ENCODE measurements around the gene CYP4F3.
"Not testable (repeated sequence)": the region's sequence is repeated elsewhere in the genome, so short reads cannot be mapped to it uniquely, and the experiment has no call there.

The CYP4F3 gene, protein sequence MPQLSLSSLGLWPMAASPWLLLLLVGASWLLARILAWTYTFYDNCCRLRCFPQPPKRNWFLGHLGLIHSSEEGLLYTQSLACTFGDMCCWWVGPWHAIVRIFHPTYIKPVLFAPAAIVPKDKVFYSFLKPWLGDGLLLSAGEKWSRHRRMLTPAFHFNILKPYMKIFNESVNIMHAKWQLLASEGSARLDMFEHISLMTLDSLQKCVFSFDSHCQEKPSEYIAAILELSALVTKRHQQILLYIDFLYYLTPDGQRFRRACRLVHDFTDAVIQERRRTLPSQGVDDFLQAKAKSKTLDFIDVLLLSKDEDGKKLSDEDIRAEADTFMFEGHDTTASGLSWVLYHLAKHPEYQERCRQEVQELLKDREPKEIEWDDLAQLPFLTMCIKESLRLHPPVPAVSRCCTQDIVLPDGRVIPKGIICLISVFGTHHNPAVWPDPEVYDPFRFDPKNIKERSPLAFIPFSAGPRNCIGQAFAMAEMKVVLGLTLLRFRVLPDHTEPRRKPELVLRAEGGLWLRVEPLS

DNA sequence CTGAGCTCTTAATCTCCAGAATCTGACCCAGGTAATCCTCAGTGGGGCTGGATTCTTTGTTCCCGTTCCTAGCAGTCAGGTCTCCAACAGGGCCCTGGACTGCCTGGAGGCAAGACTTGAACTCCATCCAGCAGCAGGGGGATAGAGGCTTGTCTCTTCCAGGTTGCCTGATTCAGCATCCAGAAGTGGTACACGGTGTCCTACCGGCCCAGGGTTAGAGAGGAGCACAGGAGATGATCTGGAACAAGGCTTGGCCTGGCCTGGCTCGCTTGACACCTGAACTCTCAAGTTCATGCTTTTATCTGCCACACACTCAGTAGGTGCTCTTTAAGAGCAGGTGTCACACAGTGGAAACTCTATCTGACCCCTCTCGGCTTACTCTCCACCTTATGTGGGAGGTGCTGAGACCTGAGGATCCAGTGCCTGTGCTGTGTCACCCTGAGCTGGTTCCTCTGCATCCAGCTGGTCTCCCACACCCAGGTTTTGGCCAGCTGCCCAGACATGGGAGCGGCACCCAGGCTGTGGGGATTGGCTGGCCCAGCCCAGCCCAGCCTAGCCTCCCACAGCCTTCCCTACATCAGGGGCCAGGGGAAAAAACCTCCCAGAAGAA is at the start of gene CYP4F3:
CYP4F3 (plus strand) TSS at position 604 of the 610 bp plus-strand sequence. CDS start 519 bp downstream, outside the sequence.
- DNase-seq, result no peak

DNA sequence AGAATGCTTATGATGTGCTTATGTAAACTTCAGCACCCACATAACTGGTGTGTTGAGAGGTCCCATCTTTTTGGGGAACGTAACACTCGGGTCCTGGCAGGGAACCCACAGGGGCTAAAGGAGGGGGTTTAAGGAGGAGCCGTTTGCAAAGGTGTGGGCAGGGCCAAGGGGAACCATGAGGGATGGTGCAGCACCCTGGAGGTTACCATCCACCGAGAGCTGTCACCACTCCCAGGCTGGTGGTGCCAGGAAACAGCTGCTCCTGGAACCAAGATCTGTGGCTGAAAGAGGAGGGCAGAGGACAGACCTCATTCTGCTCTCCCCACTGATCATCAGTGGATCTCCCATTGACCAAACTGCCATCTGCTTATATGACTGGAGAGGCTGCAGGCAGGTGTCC is 48.9 kb upstream of the CYP4F3 start:
- DNase-seq, result no peak

DNA sequence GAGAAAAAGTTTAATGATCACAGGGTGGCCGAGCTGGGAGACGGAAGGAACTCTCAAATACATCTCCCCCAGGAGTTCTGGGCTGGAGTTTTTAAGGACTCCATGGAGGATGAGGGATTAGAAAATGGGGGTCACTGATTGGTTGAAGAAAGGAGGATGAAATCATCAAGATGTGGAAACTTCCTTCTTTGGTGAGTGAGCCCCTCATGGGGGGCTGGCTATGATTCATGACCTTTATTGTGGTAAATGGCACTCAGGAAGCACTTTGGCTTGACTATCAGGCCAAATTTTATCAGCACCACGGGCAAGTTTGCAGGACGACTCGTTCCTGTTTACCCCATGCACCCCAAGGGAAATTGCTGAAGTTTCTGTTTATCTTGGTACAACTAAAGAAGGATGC is 48.2 kb upstream of the CYP4F3 start:
- DNase-seq, result not testable (repeated sequence)

DNA sequence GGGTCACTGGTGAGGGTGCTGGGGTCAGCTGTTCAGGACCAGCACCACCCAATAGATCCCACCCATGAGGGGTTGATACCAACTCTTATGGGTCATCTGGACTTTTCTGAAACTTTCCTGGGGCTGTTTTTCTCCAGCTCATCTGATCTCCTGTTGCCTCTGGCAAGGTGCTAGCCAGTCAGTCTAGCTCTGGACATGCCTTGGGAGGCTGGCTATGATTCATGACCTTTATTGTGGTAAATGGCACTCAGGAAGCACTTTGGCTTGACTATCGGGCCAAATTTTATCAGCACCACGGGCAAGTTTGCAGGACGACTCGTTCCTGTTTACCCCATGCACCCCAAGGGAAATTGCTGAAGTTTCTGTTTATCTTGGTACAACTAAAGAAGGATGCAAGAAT is 46.9 kb upstream of the CYP4F3 start:
- DNase-seq, result not testable (repeated sequence)

DNA sequence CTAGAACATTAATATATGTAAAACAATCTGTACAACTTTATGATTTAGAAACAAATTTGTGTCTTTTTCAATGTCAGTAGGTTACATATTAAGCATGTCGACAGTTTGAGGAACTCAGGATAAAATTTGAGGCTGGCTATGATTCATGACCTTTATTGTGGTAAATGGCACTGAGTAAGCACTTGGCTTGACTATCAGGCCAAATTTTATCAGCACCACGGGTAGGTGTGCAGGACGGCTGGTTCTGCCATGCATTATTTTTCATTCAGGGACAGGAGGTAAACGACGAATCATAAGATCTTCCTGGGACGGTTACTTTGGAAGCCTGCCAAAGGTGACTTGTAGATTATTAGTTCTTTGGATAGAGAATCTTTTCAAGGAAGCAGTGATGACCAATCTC is 45.6 kb upstream of the CYP4F3 start:
- no peak for DNase-seq

DNA sequence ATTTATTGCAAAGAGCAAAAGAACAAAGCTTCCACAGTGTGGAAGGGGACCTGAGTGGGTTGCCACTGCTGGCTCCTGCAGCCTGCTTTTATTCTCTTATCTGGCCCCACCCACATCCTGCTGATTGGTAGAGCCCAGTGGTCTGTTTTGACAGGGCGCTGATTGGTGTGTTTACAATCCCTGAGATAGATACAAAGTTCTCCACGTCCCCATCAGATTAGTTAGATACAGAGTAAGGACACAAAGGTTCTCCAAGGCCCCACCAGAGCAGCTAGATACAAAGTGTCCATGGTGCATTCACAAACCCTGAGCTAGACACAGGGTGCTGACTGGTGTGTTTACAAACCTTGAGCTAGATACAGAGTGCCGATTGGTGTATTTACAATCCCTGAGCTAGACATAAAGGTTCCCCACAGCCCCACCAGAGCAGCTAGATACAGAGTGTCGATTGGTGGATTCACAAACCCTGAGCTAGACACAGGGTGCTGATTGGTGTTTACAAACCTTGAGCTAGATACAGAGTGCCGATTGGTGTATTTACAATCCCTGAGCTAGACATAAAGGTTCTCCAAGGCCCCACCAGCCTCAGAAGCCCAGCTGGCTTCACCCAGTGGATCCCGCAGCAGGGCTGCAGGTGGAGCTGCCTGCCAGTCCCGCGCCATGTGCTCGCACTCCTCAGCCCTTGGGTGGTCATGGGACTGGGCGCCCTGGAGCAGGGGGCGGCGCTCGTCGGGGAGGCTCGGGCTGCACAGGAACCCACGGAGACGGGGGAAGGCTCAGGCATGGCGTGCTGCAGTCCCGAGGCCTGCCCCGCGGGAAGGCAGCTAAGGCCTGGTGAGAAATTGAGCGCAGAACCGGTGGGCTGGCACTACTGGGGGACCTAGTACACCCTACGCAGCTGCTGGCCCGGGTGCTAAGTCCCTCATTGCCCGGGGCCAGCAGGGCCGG is 32.4 kb upstream of the CYP4F3 start:
- DNase-seq, result not testable (repeated sequence)

DNA sequence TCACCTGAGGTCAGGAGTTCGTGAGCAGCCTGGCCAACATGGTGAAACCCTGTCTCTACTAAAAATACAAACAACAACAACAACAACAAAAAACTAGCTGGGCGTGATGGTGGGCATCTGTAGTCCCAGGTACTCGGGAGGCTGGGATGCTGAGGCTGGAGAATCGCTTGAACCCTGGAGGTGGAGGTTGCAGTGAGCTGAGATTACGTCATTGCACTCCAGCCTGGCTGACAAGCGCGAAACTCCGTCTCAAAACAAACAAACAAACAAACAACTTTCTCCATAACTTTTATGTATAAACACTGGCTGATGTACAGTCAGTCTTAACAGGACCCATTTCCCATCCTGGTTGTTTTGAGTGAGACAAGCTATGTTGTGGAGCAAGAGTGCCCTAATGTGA is 31.4 kb upstream of the CYP4F3 start:
- DNase-seq, result no peak

DNA sequence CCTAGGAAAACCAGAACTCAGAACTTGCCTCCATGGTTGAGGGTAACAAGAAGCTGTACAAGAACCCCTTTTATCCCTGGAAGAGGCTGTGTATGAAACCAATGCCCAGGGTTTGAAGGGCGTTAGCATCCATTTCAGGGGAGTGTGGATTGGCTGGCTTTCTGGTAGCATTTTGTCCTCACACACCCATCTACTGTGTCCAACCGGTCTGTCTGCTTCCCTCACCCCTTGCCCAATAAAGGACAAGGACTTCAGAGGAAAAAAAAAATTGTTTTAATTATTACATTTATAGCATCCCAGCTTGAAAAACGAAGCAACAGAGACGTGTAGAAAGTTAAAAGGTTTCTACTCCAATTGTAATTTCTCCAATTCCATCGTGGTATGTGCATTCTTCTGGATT is 28.4 kb upstream of the CYP4F3 start:
- no peak for DNase-seq

DNA sequence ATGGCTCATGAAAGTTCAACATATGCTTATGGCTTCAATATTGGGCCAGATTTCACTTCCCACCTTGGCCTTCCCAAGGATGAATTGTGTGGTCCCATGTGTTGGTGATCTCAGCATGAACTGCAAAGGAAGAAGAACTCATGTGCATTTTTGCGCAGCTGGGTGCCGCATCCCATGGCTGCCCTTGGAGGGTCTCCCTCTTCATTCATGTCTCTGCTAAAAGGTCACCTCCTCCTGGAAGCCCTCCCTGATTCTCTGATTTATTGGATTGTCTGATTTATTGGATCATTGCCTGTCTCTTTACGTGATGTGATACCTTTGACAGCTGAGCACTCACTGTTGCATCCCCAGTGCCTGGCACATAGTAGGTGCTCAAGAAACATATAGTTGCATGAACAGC is 27.4 kb upstream of the CYP4F3 start:
- DNase-seq, result no peak

DNA sequence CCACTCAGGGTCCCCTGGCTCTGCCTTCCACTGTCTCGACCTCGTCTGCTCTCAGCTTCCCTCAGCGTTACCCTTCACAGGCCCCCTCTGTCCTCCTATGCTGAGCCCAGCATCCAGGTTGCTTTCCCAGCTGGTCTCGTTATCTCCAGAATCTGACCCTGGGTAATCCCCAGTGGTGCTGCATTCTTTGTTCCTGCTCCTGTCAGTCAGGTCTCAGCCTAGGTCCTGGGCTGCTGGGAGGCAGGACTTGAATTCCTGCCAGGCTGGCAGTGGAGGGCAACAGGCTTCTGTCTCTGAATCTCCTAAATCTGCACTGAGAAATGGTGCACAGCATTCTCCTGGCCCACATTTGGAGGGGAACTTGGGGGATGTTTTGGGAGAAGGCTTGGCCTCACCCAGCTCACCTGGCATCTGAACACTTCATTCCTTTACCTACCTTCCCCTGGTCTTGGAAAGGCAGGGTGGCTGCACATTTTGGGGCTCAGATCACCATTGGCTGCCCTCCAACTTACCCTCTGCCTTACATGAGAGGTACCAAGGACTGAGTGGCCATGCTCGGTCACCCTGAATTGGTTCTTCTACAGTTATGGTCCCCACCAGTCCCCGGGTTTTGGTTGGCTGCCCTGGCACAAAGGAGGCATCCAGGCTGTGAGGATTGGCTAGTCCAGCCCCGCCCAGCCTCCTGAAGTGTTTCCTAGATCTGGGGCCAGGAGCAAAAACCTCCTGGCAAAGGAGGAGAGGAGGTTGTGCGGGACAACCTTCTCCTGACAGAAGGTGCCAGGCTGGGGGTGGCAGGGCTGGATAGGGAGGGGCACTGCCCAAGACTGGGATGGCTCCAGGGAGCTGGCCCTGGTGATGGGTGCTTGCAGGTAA is 26.0 kb upstream of the CYP4F3 start, which contains the start of gene CYP4F8:
CYP4F8 (plus strand) TSS at position 712 of the 873 bp plus-strand sequence. CDS start 399 bp downstream, outside the sequence.
- DNase-seq, result no peak

DNA sequence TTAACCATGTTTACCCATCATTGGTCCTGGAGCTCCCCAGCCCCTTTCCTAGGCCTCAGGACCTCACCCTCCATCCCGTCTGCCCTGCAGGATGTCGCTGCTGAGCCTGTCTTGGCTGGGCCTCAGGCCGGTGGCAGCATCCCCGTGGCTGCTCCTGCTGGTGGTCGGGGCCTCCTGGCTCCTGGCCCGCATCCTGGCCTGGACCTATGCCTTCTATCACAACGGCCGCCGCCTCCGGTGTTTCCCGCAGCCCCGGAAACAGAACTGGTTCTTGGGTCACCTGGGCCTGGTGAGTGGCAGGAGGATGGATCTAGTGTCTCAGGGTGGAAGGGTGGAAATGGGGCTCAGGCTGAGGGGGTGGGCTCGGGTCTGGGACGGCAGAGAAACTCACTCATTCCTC is 25.2 kb upstream of the CYP4F3 start:
- no peak for DNase-seq

DNA sequence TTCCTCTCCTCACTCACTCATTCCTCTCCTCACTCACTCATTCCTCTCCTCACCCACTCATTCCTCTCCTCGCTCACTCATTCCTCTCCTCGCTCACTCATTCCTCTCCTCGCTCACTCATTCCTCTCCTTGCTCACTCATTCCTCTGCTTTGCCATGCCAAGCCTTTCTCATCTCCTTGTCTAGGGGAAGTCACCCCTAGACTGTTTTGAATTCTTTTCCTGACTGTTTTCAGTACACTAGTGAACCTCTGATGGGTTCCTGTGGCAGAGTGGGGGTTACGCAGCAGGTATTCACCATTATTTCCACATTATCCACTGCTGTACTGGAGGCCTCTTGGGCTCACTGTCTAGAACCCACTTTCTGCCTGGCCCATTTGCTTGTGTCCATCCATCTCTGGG is 24.5 kb upstream of the CYP4F3 start:
- DNase-seq, result no peak

DNA sequence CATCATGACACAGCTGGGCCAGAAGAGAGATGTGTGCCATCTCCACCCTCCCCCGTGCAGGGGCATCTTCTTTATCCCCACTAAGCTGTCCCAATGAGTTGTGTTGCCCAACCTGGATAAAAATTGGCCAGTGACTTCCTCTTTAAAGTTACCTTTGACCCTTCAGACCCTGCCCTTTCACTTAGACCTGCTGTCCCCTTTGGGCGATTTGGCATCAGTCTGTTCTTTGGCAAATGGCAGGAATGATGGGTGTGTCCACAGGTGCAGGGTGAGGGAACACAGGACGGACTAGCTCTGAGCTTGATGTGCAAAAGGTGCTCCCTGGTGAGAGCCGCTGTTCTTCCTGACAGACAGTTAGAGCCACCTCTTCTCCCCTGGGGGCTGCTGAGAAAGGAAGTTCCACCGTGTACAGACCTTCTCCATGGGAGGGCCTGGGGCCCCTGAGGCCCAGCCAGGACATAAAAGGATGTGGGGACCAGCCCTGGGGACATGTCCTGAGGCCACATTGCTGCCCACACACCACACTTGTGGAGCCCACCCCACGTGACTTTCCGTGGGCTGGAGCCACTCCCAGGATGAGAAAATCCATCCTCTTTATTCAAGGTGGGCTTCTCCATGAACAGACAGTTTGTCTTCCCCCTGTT is 23.9 kb upstream of the CYP4F3 start:
- no peak for DNase-seq

DNA sequence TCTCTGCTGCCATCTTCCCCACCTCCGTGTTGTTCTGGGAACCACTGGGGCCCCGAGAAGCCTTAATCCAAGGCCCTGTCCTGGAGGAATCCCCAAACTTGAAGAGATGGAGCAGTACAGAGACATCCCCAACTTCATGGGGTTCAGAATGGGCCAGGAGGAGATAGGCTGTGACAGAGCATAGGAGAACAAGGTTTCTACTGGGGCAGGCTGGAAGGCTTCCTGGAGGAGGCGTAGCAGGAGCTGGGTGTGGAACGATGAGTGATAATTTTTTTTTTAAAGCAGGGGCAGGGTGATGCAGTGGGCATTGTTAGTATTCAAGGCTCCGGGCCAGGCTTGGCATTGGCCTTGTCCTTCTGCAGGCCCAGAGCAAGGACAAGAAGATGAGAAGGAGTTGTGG is 22.4 kb upstream of the CYP4F3 start:
- DNase-seq, result no peak

DNA sequence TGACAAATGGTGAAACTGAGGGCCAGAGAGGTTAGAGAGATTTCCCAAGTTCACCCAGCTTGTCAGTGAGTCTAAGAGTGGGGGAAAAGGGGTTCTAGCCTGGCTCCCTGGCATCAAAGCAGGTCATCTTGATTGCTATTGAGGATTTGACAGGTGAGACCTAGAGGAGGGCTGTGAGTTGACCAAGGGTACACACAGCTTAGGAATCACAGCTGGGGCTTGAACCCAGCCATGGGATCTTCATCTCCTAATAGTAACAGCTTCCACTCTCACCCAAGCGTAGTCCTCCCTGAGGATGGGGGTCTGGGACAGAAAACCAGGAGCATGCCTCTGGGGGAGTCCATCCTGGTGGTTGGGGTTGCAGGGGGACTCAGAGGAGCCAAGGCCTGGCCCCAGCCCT is 18.9 kb upstream of the CYP4F3 start:
- DNase-seq, result no peak

DNA sequence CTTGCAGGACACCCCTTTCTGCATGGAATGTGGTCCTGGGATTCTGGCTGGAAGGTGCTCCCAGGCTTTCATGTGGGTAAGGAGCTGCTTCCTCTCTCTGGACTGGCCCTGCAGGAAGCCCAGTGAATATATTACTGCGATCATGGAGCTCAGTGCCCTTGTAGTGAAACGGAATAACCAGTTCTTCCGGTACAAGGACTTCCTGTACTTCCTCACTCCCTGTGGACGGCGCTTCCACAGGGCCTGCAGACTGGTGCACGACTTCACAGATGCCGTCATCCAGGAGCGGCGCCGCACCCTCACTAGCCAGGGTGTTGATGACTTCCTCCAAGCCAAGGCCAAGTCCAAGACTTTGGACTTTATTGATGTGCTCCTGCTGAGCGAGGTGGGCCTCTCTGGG is 17.7 kb upstream of the CYP4F3 start:
- DNase-seq, result no peak

DNA sequence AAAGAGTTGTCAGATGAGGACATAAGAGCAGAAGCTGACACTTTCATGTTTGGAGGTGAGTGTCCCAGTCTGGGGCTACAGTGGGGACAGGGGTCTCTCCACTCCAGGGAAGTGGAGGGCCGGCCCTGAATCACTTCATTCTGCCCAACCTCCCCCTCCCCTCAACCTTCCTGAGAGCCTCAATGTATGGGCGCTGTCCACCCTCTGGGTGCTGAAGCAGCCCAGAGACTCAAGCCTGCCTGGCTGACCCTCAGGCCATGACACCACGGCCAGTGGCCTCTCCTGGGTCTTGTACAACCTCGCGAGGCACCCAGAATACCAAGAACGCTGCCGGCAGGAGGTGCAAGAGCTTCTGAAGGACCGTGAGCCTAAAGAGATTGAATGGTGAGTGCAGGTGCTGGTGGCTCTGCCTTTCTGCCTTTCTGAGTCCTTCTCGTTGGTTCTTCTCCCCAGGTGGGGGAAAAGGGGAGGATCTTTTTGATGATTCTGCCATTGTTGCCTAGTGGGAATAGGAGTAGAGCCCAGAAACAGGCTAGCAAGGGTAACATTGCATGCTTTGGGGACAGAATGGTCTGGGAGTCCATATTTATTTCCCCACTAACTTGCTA is 16.9 kb upstream of the CYP4F3 start:
- DNase-seq, result no peak

DNA sequence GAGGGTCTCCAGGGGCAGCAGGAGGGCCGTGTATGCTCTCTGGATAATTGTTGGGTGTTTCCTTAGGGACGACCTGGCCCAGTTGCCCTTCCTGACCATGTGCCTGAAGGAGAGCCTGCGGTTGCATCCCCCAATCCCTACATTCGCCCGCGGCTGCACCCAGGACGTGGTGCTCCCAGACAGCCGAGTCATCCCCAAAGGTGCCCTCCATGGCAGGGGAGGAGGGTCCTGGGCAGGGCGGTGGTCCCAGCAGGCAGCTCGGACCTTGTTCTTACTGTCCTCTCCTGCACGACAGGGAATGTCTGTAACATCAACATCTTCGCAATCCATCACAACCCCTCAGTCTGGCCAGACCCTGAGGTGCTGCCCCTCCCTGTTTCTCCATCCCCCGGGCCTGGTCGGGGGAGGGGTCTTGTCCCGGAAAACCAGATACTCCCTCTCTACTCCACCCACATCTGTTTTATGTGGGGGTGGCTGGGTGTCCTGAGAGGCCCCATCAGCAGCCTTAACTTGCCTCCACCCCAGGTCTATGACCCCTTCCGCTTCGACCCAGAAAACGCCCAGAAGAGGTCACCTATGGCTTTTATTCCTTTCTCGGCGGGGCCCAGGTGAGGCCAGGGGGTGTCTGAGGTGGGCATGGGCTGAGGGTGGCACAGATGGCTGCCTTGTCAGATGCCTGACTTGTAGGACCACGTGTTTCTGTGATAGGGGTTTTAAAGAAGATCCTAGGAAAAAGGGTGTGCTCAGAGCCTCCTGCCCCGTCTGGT is 12.3 kb upstream of the CYP4F3 start:
- no peak for DNase-seq

DNA sequence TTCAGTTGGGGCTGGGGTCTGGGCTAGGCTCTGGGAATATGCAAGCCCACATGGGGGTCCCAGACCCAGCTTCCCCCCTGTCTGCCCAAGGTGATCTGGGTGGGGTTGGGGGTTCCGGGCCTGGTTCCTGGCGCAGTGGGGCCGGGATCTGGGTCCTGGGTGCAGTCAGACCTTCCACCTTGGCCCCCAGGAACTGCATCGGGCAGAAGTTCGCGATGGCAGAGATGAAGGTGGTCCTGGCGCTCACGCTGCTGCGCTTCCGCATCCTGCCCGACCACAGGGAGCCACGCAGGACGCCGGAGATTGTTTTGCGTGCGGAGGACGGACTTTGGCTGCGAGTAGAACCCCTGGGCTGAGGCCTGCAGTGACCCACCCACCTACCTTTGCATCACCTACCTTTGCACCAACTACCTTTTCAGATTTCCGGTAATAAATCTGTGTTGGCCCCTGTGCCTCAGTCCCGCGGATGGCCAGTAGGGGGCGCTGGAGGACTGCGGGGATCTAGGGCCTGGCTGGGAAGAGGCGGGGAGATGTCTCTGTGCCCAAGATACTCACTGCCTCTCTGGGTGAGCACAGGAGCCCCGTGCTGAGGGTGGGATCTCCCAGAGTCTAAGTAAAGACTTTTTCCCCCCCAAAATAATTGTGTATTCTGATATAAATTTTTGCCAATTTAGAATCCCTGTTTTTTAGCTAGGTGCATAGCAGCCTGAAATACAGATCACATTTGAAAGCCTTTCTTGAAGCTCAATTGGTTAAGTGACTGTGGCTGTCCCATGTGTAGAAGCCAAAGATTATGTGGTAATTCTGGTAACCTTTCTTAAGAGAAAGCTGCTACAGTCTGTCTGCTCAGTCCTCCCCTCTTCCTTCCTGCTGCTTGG is 11.5 kb upstream of the CYP4F3 start:
- DNase-seq, result no peak
